GM21515 (cell line): ENCODE measurements around the gene FAM117B.
"Not testable (repeated sequence)": the region's sequence is repeated elsewhere in the genome, so short reads cannot be mapped to it uniquely, and the experiment has no call there.

ENCODE experiments used
- ATAC-seq: cut with Tn5 transposase; IDR thresholded peaks from one replicate; pipeline ENCODE4 v1.9.1; 2021; ENCODE audit not compliant: unreplicated experiment

The FAM117B gene

DNA sequence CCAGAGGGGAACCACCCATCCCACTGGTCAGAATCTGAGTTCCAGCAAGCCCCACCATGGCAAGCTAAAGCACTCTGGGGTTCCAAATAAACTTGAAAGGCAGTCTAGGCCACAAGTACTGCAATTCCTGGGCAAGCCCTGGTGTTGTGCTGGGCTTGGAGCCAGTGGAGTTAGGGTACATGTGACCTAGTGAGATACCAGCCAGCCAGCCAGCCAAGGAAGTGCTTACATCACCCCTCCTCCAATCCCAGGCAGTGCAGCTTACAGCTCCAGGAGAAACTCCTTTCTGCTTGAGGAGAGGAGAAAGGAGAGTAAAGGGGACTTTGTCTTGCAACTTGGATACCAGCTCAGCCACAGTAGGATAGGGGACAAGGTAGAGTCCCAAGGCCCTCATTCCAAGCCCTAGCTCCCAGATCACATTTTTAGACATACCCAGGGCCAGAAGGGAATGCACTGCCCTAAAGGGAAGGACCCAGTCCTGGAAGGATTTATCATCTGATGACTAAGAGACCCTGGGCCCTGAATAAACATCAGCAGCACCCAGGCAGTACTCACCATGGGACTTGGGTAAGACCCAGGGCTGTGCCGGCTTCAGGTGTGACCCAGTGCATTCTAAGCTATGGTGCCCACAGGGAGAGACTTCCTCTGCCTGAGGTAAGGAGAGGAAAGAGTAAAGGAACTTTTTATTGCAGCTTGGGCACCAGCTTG lies 172.8 kb downstream of the FAM117B start:
- ATAC-seq, result not testable (repeated sequence)

DNA sequence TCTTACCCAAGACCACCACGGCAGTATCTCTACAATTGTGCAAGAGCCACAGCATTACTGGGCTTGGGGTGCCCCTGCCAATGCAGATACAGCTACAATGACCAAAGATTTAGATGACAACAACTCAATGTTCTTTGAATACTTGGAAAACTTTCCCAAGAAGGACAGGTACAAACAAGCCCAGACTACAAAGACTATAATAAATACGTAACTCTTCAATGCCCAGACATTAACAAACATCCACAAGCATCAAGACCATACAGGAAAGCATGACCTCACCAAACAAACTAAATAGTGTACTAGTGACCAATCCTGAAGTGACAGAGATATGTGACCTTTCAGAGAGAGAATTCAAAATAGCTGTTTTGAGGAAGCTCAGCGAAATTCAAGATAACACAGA lies 174.0 kb downstream of the FAM117B start:
- no peak for ATAC-seq

DNA sequence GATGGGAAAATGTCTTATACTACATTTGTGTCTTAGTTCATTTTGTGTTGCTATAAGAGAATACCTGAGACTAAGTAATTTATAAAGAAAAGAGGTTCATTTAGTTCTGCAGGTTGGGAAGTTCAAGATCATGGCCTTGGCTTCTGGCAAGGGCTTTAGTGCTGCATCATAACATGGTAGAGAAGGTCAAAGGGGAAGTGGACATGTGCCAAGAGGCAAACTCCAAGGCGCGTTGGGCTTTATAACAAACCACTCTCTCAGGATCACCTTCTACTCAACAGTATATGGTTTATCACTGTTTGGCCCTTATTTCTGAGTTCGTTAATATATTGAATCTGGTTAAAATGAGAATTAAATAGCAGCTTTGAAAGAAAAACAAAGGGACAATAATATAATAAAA lies 178.6 kb downstream of the FAM117B start:
- ATAC-seq, result no peak

DNA sequence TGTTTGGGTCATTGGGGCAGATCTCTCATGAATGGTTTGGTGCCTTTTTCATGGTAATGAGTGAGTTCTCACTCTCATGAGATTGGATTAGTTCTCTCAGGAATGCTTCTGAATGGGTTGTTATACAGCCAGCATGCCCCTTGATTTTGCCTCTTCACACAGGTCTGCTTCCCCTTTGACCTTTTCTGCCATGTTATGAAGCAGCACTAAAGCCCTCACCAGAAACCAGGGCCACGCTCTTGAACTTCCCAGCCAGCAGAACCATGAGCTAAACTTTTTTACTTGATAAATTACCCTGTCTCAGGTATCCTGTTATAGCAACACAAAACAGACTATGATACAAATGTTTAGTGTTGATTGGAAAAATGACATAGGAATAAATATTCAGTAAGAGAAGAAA lies 179.5 kb downstream of the FAM117B start:
- no peak for ATAC-seq

DNA sequence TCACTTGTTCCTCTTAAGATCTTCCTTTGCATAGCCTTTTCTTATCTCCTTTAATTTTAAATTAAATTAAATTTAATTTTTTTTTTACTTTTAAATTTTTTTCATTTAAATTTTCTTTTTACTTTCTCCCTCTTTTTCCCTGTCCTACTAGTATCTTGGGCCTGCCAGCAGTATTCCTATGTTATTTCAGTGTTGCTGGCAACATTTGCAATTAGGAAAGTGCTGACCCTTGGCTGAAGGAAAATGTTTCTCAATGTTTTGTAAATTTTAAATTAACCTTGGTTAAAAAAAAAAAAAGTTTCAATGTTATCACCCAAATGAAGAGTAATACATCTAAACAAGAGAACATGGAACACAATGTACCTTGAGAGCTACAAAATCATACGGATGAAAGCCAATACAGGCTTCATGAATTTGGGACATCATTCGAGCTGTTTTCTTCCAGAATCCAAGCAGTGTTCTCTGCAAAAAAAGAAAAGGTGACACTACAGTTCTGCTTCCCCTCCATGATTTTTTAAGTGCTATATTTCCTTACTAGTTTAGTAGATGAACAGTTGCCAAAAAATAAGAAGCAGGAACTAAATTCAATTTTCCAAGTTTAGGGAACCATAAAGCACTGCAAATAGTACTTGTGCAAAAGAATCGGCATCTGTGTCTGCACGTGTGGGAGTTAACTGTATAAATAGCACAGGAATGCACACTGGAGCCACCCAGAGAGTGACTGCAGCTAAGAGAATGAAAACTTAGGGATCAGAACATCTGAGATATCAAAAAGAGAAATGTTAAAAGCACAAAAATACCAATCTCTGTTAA lies 181.0 kb downstream of the FAM117B start:
- no peak for ATAC-seq

DNA sequence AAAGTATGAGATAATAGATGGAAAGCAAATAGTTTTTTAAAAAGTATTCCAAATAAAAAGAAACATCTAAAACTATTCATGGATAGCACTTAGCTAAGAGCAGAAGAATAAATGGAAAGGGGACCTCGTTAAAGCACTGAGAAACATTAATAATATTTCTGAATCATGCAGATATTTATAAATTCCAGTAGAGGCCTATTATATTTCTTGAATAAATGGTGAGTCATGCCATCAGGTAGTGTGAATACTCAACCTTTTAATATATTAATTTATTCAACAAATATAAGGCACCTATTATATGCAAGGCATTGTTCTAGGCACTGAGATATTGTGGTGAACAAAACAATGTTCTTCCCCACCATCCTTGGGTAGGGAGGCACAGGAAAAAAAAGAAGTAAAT lies 183.0 kb downstream of the FAM117B start:
- ATAC-seq, result no peak

DNA sequence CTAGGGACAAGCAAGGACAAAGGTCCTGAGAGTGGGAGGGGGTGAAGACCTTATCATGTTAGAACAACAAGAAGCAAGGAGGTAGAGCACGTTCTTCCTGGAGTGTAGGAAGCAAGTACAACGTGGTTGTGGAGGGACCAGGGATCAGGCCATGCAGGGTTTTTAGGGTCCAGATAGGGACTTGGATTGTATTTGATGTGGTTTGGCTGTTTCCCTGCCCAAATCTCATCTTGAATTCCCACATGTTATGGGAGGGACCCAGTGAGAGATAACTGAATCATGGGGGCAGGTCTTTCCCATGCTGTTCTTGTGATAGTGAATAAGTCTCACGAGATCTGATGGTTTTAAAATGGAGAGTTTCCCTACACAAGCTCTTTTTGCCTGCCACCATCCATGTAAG lies 183.6 kb downstream of the FAM117B start:
- no peak for ATAC-seq
